GM13977 (cell line): ENCODE results near the gene TEX19.

ENCODE experiments used
- DNase-seq: peaks from one replicate; pipeline ENCODE4 v3.0.0; 2012; ENCODE audit warnings: low spot score
- CTCF ChIP-seq: IDR thresholded peaks from 2 replicates; pipeline ENCODE4 v1.5.1; 2012; ENCODE audit warnings: mild to moderate bottlenecking, control low read depth; ENCODE audit not compliant: insufficient read depth; ENCODE audit errors: extremely low read depth, missing control alignments
- in situ Hi-C: fragments of 300-500 bp; cut with MboI; formaldehyde crosslinking; loops from one replicate; pipeline ENCODE4 v1.12.0; 2022; ENCODE audit warnings: low sequenced_read_pairs, low pct_unique_long_range_greater_than_20kb, mixed read lengths, inconsistent platforms; ENCODE audit not compliant: unreplicated experiment

The TEX19 gene

DNA sequence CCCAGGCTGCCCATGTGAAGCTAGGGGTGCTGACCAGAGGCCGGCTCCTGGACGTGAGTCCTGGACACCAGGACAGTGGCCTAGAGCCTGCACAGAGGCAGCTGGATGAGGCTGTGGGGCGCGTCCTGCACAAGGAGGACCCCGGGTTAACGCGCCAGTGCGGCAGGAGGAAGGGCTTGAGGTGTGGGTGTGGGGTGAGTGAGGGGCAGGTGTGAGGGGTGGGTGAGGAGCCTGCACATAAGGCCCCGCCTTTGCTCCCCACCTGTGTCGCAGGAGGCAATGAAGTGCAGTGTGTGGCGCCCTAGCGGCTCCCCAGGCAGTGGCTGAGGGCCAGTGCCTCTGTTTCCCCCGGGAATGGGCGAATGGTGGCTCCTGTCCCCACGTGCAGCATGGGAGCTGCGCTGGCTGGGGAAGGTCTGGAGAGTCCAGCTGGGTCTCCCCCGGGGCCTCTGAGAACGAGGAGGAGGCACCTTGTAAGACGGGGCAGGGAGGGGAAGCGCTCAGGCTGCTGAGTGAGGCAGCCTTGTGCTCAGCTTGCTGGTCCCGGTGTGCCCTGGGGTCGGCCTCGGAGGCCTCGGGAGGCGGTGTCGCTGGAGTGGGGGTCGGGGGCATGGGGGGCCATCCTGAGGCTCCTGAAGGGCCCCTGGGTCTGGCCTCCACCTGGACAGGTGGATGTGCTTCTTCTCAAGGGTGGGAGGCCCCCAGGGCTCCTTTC lies 44.9 kb upstream of the TEX19 start:
- TF ChIP-seq CTCF: no peak
- in situ Hi-C loops: no loop called here
- DNase-seq: no peak

DNA sequence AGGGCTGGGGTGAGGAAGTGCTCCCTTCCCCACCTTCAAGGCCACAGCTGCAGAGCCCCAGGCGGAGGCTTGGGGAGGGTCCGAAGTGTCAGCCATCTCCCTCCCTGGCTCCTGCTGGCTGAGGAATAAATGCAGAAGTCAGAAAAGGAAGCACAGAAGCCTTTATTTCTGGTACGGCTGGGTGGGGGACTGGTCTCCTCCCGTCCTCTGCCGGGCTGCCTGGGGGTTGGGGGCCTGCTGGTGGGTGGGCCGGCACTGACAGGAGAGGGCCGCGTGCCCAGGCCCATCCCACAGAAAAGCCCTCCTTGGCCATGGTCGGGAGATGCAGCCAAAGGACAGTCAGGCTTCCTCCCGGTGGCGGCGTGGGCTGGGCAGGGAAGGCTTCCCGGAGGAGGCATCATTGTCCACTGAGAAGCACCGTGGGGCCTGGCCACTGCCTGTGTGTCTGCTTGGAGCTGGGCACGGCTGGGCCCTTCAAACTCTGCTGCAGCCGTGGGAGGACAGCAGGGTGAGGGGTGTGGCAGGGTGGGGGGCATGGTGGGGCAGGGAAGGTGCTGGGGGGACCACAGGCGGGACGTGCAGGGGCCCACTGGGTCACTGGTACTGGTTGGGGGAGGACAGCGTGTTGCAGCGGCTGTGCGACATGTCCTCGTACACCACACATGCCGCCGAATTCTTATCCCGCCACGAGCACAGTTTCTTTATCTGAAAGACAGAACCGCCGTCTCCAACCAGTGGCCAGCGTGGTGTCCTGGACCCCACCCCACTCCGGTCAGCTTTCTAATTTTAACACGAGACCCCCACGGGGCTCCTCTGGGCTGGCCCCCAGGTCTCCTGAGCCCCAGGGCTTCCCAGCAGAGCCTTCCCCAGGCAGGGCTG lies 44.1 kb upstream of the TEX19 start:
- TF ChIP-seq CTCF: no peak
- no peak for DNase-seq
- in situ Hi-C loops: no loop called here

DNA sequence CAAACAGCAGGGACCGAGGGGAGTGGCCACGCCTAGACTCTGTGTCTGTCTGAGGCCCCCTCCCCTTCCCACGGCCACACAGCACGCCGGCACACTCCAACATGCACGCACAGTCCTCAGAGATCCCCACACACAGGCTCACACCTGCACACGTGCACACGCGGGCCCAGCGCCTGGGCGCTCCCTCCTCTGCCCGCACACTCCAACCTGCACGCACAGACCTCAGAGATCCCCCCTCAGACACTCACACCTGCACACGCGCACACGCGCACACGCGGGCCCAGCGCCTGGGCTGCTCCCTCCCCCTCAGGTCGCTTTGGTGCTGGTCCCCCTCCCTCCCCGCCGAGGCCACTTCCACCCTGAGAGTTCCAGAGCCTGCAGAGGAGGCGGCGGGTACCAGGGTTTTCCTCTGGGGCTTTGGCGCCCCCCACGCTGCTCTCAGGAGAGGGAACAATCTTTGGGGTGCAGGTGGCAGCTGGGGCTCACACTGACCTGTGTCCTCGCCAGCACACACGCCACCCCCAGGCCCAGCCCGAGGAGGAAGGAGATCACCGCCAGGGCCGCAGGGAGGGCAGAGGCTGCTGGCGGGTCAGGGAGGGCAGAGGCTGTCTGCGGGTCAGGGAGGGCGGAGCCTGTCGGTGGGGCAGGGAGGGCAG lies 43.2 kb upstream of the TEX19 start:
- DNase-seq: no peak
- in situ Hi-C loops: no loop called here
- no peak for TF ChIP-seq CTCF

DNA sequence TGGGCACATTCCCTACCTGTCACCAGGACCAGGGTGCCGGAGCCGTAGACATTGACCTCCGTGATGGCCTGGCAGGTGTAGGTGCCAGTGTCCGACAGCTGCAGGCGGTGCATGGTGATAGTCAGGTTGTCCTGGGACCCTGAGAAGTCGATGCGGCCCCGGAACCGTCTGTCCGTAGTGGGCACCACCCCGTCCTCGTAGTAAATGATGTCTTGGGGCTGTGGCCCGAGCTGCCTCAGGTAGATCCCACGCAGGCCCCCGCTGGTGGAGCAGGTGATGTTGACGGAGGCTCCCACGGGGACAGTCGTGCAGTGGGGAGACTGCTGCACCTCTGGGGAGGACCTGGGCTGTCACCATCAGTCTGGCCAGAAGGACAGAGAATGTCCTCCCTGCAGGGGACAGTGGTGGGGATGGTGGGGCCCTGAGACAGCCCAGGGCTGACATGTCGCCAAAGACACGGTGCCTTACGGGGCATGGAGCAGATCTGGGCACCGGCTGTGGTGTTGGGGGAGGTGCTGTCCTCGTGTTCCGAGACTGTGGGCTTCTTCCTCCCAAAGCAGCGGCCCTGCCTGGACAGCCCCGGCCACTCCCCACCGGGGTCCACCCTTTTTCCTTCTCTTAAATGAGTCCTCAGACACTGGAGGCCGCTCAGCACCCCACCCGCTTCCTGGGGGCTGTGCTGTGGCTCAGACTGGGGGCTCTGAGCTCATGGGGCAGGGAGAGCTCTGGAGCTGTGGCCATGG lies 42.2 kb upstream of the TEX19 start:
- no peak for DNase-seq
- no peak for TF ChIP-seq CTCF
- in situ Hi-C loops: no loop called here

DNA sequence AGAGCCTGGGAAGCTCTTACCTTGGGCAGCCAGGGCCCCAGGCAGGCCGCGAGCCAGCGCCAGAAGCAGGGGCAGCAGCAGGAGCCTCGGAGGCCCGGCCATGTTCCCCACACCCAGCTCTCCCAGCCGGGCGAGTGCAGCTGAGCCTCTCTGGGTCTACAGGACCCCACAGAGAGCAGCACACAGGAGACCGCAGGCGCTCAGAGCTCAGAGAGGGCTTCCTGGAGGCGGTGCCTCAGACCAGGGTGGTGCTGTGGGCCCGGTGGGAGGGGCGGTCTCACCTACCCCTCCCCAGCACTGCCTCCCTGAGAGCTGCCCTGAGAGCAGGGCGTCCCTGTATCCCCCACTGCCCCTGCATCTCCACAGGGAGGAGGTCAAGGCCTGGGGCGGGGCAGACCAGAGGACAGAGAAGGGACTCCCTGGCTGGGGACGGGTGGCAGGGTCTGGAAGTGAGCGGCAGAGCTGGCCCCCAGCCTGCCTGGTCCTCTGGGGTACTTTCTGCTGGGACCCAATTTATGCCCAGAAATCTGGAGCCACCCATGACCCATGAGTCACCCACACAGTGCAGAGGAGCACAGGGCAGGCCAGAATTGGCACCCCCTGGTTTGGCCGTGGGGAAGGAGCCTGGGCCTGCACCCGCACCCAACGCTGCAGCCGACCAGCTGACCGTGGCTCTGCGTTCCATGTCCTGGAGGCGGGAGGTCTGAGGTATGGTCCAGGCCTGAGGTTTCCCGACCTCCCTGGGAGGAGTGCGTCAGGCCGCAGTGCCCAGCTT lies 41.5 kb upstream of the TEX19 start, which contains the start of gene CD7:
Gene CD7, minus strand, starts transcription at position 215 of the 775 bp plus-strand sequence. Its CDS starts 113 bp downstream, at position 102.
- in situ Hi-C loops: no loop called here
- no peak for TF ChIP-seq CTCF
- DNase-seq: no peak

GRCh38 chr17:82318169-82318498 lies 40.9 kb upstream of the TEX19 start:
- in situ Hi-C loops: no loop called here
- no peak for DNase-seq
- TF ChIP-seq CTCF: no peak
